D721Med (cell line): ENCODE measurements around the gene MT1F.

Experiments used
- DNase-seq: peaks from one replicate; pipeline ENCODE4 v3.0.0; 2011; ENCODE audit warnings: low spot score; ENCODE audit not compliant: insufficient read length
- FAIRE-seq: peaks from 2 replicates; lab custom pipeline; 2011; peaks lifted over from hg19 to GRCh38; lab: Jason Lieb, UNC
- CTCF ChIP-seq: IDR thresholded peaks from 2 replicates; pipeline ENCODE4 v1.5.1; 2012; ENCODE audit warnings: mild to moderate bottlenecking, control low read depth; ENCODE audit not compliant: insufficient read depth; ENCODE audit errors: missing control alignments

Gene MT1F

DNA sequence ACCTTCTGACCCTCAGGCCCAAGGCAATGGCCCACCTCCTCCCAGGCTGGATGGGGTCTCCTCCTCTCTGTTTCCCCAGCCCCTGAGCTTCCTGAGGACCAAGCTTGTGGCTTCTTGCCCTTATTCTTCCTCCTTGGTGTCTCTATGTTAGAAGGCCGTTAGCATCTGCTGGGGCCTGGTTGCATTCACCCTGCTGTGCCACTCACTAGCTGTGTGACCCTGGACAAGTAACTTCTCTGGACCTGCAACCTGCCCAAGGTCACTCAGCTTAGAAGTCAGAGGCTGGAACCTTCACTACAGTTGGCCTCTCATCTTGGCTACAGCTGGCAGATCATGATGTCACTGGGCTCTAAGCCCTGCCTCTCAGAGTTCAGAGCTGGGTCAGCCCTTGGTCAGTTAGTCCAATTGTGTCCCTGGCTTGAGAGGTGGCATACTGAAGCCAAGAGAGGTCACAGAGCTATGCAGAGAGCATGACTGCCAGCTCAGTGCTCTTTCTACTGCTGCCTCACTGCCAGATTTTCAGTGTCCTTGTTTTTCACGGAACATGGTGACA lies 46.4 kb upstream of the MT1F start:
- DNase-seq (no peak), FAIRE-seq (no peak)
- TF ChIP-seq CTCF: no peak

- no peak for TF ChIP-seq CTCF
- DNase-seq: no peak
- FAIRE-seq: no peak
Measured at GRCh38 chr16:56613706-56614105, 44.1 kb upstream of the MT1F start.

DNA sequence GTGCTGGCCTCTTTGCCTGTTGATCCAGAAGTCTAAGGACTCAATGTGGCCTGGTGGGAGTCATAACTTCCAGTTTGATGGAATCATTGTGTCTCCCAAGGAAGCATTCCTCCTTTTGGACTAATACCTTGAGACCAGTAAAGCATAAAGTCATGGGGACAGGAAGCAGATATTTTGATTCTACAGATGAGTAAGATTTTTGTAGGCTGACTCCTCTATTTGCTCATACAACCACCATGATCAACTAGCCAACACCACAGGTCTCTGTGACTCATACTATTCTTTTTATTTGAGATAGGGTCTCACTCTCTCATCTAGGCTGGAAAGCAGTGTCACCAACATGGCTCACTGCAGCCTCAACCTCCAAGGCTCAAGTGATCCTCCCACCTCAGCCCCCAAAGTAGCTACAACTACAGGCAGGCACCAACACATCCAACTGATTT lies 43.2 kb upstream of the MT1F start:
- FAIRE-seq (no peak), DNase-seq (no peak)
- TF ChIP-seq CTCF: no peak

DNA sequence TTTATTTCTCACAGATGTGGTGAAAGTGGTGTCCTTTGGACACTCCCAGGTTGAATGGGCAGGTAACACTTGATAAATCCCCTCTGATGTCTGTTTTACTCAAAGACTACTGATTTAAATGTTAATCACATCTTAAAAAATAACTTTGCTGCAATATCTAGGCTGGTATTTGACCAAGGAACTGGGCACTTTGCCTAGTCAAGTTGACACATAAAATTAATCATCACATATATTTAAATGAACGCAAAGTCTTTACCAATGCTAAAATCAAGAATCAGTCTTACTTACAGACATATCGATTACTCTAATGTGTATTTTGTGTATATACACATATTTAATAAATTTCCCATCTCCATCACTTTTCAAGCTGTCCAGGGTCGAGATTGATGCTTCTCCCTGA lies 42.4 kb upstream of the MT1F start:
- FAIRE-seq (no peak), DNase-seq (no peak)
- no peak for TF ChIP-seq CTCF

DNA sequence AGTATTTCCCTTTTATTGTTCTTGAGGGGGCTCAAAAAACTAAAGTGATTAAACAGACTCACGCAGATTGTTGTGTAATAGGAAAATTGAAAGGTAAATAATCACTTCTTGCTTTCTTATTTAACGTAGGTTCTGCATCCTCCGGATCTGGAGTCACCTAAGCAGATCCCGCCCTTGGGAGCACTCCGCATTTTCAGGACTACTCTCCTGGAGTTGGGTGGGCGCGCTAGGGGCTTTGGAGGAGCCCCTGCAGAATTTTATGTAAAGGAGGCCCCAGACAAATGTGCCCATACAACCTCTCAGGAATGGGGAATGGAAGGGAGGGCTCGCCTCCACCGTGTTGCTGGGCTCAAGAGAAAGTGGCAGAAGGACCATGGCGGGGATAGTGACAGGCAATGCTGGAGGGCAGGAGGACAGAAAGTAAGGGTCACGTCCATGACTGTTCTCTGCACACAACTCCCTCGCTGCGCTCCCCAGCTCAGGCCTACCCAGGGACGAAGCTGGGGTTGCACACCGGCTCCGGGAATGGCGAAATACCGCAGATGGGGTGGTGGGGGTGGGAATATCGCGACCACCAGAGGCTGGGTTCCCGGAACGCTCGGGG lies 41.0 kb upstream of the MT1F start:
- DNase-seq (no peak), FAIRE-seq (no peak)
- no peak for TF ChIP-seq CTCF

DNA sequence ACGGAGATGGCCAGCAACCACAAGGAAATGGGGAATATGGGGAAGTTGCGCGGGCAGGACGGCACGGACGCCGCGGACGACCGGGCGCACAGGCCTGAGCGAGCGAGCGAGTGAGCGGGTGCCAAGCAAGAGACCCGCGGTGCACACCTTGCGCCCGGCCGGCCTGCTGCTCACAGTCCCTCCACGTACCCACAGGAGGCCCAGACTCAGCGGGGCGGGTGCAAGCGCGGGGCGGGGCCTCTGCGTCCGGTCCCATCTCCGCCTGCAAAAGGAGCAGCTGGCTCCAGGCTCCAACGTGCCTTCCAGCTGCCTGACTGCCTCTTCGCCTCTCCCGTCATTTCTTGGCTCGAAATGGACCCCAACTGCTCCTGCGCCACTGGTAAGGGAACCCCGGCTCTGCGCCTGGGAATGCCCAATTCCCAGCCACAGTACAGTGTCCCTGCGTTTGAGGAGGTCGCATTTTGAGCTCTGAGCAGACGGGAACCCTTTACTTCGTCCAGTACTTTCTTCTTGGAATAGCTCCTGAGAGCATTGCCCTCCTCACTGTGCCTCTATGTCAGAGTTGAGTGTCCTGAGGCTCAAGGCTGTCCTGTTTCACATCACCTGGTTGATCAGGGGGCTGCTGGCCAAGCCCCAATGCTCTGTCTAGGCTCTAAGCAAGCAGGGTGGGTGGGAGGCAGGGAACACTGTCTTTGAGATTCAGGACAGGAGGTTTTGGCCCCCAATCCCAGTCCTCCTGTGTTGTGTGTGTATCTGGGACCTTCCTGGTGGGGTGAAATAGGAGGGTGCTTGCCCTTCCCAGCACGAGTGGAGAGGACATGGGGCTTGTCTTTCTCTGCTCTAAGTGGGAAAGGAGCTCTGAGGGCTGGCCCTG lies 40.3 kb upstream of the MT1F start:
- TF ChIP-seq CTCF: no peak
- no peak for DNase-seq
- FAIRE-seq: no peak

DNA sequence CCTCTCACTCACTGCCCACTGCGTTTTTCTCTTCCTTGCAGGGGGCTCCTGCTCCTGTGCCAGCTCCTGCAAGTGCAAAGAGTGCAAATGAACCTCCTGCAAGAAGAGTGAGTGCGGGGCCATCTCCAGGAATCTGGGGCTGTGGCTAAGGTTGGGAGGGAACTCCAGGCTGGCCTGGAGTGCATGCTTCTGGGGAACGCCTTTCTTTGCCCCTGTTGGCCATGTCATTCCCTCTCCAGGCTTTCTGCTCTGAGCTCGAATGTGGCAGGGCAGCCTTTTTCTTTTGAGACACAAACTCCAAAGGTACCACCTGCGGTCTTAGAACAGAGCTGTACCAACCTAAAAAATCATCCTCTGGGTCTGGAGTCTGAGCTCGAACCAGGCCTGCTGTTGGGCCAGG lies 39.6 kb upstream of the MT1F start:
- TF ChIP-seq CTCF: no peak
- FAIRE-seq (no peak), DNase-seq (no peak)
